HepG2 (cell line): Measurements from ENCODE around the gene LITAF. TPM values are rescaled to one million over a fixed set of nuclear protein-coding genes. Genes with fewer than 3 reads are reported as not detected.
A peak's percentile ranks its signal among the peaks of the same experiment; 100 is the strongest.

Source experiments
- ATAC-seq: fragments of 200-7000 bp; cut with Tn5 transposase; 3 replicates; pipeline ENCODE4 v1.9.1; 2020; ENCODE audit warnings: mild to moderate bottlenecking, moderate library complexity
- BruUV-seq: library from RNA; stranded (reverse); fragments of 400-500 nt; replicated peaks from 2 replicates; lab custom pipeline; 2021; lab: Mats Ljungman, UMichigan
- CTCF ChIA-PET: fragments of 300-600 bp; formaldehyde crosslinking; extraction: SDS; loops from one replicate; lab custom pipeline; 2021; ENCODE audit warnings: low total read pairs, inconsistent platforms, low intra/inter-chr PET ratio; lab: Yijun Ruan, JAX
- POLR2A ChIA-PET: fragments of 350-600 bp; sonication (Branson Sonifier 250); formaldehyde crosslinking; loops from one replicate; lab custom pipeline; 2020; ENCODE audit warnings: antibody characterized with exemption, inconsistent platforms; lab: Yijun Ruan, JAX
- DNase-seq: peaks from one replicate; pipeline ENCODE4 v3.0.0-alpha.2; 2015; ENCODE audit warnings: low spot score
- FAIRE-seq: peaks from 3 replicates; lab custom pipeline; 2011; peaks lifted over from hg19 to GRCh38; lab: Jason Lieb, UNC
- H2AFZ ChIP-seq: one replicate; pipeline ENCODE4 v1.6.1; 2011; ENCODE audit warnings: low read length, inconsistent platforms
- H3K27ac ChIP-seq: fragments of 300-600 bp; 3 replicates; pipeline ENCODE4 v1.8.0; 2011; ENCODE audit warnings: mixed run types, mild to moderate bottlenecking, mixed read lengths, low read length, inconsistent platforms; ENCODE audit not compliant: insufficient read depth; ENCODE audit errors: extremely low read length
- H3K27me3 ChIP-seq, 2 experiments: fragments of 200-600 bp in 1 of 2; 2 replicates in 1 of 2; 3 replicates in 1 of 2; pipeline versions ENCODE4 v1.6.0 to v1.8.0; 2011; ENCODE audit warnings: low read length in 2 of 2, mild to moderate bottlenecking in 2 of 2, moderate library complexity in 2 of 2, inconsistent platforms in 1 of 2; ENCODE audit not compliant: insufficient read depth in 2 of 2, control insufficient read depth in 1 of 2
- H3K36me3 ChIP-seq, 2 experiments: fragments of 200-600 bp in 1 of 2; replicated peaks in 1 of 2; 2 replicates in 1 of 2; 3 replicates in 1 of 2; pipeline versions ENCODE4 v1.5.1 to v1.8.0; 2011; ENCODE audit warnings: low read length in 2 of 2, inconsistent platforms in 1 of 2; ENCODE audit not compliant: insufficient read depth in 2 of 2, control insufficient read depth in 1 of 2
- H3K4me1 ChIP-seq: 2 replicates; pipeline ENCODE4 v1.5.1; 2012; ENCODE audit warnings: low read length, inconsistent platforms; ENCODE audit not compliant: insufficient read depth
- H3K4me2 ChIP-seq: 2 replicates; pipeline ENCODE4 v1.6.0; 2011; ENCODE audit warnings: low read depth, low read length, inconsistent platforms
- H3K4me3 ChIP-seq, 3 experiments: fragments of 200-600 bp in 1 of 3; sonication (generic), shearing (Covaris generic) in 1 of 3; replicated peaks in 1 of 3; 2 replicates each; pipeline ENCODE4 v1.5.1; 2011 to 2016; ENCODE audit warnings: low read length in 3 of 3, inconsistent platforms in 2 of 3, low read depth in 2 of 3, mild to moderate bottlenecking in 2 of 3, control low read depth in 1 of 3, mixed read lengths in 1 of 3; ENCODE audit not compliant: insufficient read depth in 1 of 3
- H3K79me2 ChIP-seq: one replicate; pipeline ENCODE4 v1.6.1; 2011; ENCODE audit warnings: low read length, inconsistent platforms; ENCODE audit not compliant: insufficient read depth
- H3K9ac ChIP-seq: 2 replicates; pipeline ENCODE4 v1.6.0; 2011; ENCODE audit warnings: mild to moderate bottlenecking, low read depth, low read length, inconsistent platforms; ENCODE audit not compliant: insufficient read depth
- H3K9me3 ChIP-seq: 2 replicates; pipeline ENCODE4 v1.5.1; 2012; ENCODE audit warnings: mild to moderate bottlenecking, low read length
- H4K20me1 ChIP-seq: 2 replicates; pipeline ENCODE4 v1.6.0; 2011; ENCODE audit warnings: inconsistent platforms, mild to moderate bottlenecking, low read length, moderate library complexity; ENCODE audit not compliant: insufficient read depth
- ARHGAP35 ChIP-seq: sonication (generic); formaldehyde crosslinking; IDR thresholded peaks from 2 replicates; pipeline ENCODE4 v1.9.0; 2022; ENCODE audit warnings: mild to moderate bottlenecking, inconsistent platforms, moderate library complexity, missing genetic modification reagents, borderline replicate concordance
- CEBPB ChIP-seq: IDR thresholded peaks from 2 replicates; pipeline ENCODE4 v1.6.1; 2011; ENCODE audit warnings: low read depth, low read length, improper control_type of control experiment, borderline replicate concordance
- GZF1 ChIP-seq: sonication (generic); formaldehyde crosslinking; IDR thresholded peaks from 2 replicates; pipeline ENCODE4 v1.5.1; 2020; ENCODE audit warnings: mild to moderate bottlenecking, missing genetic modification reagents
- ZZZ3 ChIP-seq: sonication (generic); formaldehyde crosslinking; IDR thresholded peaks from 2 replicates; pipeline ENCODE4 v1.4.0; 2020; ENCODE audit warnings: missing genetic modification reagents, mild to moderate bottlenecking, borderline replicate concordance
- WGBS: methylation state at CpG from one replicate; pipeline ENCODE4 v1.1.6; 2017; ENCODE audit warnings: low lambda C conversion rate; 5-methylcytosine and 5-hydroxymethylcytosine counted together
- in situ Hi-C: cut with HindIII; loops from 2 replicates; pipeline ENCODE4 v1.10.0; 2017; ENCODE audit warnings: low pct_unique_long_range_greater_than_20kb; ENCODE audit not compliant: extremely low pct_ligation_motif_present
- intact Hi-C: fragments of 100-400 bp; cut with micrococcal nuclease; formaldehyde crosslinking; loops from one replicate; pipeline ENCODE4 v1.10.0; 2022; ENCODE audit not compliant: unreplicated experiment
- polyA plus RNA-seq, 8 experiments: library from polyadenylated mRNA; depleted of rRNA in 3 of 8; stranded (reverse) in 7 of 8; unstranded in 1 of 8; fragments of >200 nt; fragmentation: Illumina TruSeq in 4 of 8; extraction: Trizol in 4 of 8; gene quantifications; 2 replicates each; pipeline versions ENCODE4 v1.2.1 to v1.2.3, GENCODE V29; 2011 to 2016; ENCODE audit warnings: low read depth in 4 of 8, missing spikeins in 1 of 8, mixed read lengths in 1 of 8; ENCODE audit not compliant: insufficient read depth in 1 of 8
- total RNA-seq, 5 experiments: library from RNA; depleted of rRNA; stranded (reverse); fragments of >200 nt; fragmentation: Illumina TruSeq; extraction: Trizol; gene quantifications; 2 replicates each; pipeline ENCODE4 v1.2.3, GENCODE V29; 2016; ENCODE audit warnings: low read depth in 1 of 5
- TF ChIP-seq, protein P1 (sequence below): sonication (generic); formaldehyde crosslinking; IDR thresholded peaks from 2 replicates; pipeline ENCODE4 v1.4.0; 2020; ENCODE audit warnings: missing genetic modification reagents, borderline replicate concordance
- TF ChIP-seq, protein P2 (sequence below): IDR thresholded peaks from 2 replicates; pipeline ENCODE4 v1.6.1; 2016; ENCODE audit warnings: low read depth
- TF ChIP-seq, protein P3 (sequence below): sonication (generic); formaldehyde crosslinking; IDR thresholded peaks from 2 replicates; pipeline ENCODE4 v1.5.0; 2020; ENCODE audit warnings: mild to moderate bottlenecking, missing genetic modification reagents
- TF ChIP-seq, protein P4 (sequence below): sonication (generic); formaldehyde crosslinking; IDR thresholded peaks from 2 replicates; pipeline ENCODE4 v1.4.0; 2020; ENCODE audit warnings: mild to moderate bottlenecking, missing genetic modification reagents
- TF ChIP-seq, protein P5 (sequence below): sonication (generic); formaldehyde crosslinking; IDR thresholded peaks from 2 replicates; pipeline ENCODE4 v1.4.0; 2020; ENCODE audit warnings: missing genetic modification reagents
- TF ChIP-seq, protein P6 (sequence below): sonication (generic); IDR thresholded peaks from 2 replicates; pipeline ENCODE4 v1.6.1; 2016; ENCODE audit warnings: low read depth, borderline replicate concordance
- TF ChIP-seq, protein P7 (sequence below): sonication (generic); formaldehyde crosslinking; IDR thresholded peaks from 2 replicates; pipeline ENCODE4 v1.4.0; 2020; ENCODE audit warnings: missing genetic modification reagents, borderline replicate concordance

The LITAF gene
- total and polyA plus RNA-seq, 2 of the 13 experiments (the other 11 are each of a cell fraction or from before 2014, with no cell fraction given) = 80.1 to 141 TPM

DNA sequence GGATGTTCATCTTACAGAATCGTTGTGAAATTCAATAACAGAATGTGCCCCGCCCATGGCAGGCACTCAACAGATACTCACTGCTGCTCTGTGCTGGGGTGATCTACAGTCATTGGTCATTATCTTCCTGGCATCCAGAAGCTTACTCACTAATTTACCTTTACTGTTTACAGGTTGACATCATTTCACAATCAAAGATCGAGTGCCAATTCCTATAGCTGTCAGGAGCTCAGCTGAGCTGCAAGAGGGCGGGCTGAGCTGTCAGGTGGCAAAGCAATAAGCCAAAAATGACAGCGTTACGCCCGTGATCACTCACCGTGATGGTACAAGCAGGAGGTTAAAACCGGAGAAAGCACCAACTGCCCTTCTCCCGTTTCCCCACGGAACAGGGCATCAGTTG lies 51.2 kb downstream of the LITAF start:
- BruUV-seq = no TSS peak
- H3K27ac ChIP-seq = no peak overlapping the region
- FAIRE-seq (no peak), DNase-seq (peak; percentile 39), ATAC-seq (no peak)
- H2AFZ ChIP-seq = no peak overlapping the region
- no peaks in the 10 kb centered on the region for H3K36me3 ChIP-seq
- in situ Hi-C loops = loop anchor here (10.0 kb wide), 1 partner anchor 279 kb away; no protein-coding TSS in a partner anchor
- H3K4me1 ChIP-seq = peaks cover 19% of the 10 kb centered on the region
- ChIA-PET CTCF (no interaction called here), POLR2A (no interaction called here)
- no peaks in the 10 kb centered on the region for H3K79me2 ChIP-seq
- H3K9me3 ChIP-seq = no peaks in the 10 kb centered on the region
- intact Hi-C loops = no loop called here
- no peak overlapping the region for H3K4me3 ChIP-seq
- peaks cover 0 to 2% of the 10 kb centered on the region in 2 experiments; a peak in 2 of 5 replicates for H3K27me3 ChIP-seq
- no peak overlapping the region for H3K9ac ChIP-seq
- H3K4me2 ChIP-seq = no peak overlapping the region
- H4K20me1 ChIP-seq = no peaks in the 10 kb centered on the region
- 8% methylated on average over 11 of the region's 11 CpGs for WGBS
- TF ChIP-seq, protein P1, sequence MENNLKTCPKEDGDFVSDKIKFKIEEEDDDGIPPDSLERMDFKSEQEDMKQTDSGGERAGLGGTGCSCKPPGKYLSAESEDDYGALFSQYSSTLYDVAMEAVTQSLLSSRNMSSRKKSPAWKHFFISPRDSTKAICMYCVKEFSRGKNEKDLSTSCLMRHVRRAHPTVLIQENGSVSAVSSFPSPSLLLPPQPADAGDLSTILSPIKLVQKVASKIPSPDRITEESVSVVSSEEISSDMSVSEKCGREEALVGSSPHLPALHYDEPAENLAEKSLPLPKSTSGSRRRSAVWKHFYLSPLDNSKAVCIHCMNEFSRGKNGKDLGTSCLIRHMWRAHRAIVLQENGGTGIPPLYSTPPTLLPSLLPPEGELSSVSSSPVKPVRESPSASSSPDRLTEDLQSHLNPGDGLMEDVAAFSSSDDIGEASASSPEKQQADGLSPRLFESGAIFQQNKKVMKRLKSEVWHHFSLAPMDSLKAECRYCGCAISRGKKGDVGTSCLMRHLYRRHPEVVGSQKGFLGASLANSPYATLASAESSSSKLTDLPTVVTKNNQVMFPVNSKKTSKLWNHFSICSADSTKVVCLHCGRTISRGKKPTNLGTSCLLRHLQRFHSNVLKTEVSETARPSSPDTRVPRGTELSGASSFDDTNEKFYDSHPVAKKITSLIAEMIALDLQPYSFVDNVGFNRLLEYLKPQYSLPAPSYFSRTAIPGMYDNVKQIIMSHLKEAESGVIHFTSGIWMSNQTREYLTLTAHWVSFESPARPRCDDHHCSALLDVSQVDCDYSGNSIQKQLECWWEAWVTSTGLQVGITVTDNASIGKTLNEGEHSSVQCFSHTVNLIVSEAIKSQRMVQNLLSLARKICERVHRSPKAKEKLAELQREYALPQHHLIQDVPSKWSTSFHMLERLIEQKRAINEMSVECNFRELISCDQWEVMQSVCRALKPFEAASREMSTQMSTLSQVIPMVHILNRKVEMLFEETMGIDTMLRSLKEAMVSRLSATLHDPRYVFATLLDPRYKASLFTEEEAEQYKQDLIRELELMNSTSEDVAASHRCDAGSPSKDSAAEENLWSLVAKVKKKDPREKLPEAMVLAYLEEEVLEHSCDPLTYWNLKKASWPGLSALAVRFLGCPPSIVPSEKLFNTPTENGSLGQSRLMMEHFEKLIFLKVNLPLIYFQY (CRISPR knock-in tag) = no peak
- TF ChIP-seq ARHGAP35 (no peak), GZF1 (CRISPR knock-in tag) (no peak), CEBPB (peak; percentile 67; the same call in 1 of the 2 replicates), ZZZ3 (CRISPR knock-in tag) (no peak)
- TF ChIP-seq, protein P2, sequence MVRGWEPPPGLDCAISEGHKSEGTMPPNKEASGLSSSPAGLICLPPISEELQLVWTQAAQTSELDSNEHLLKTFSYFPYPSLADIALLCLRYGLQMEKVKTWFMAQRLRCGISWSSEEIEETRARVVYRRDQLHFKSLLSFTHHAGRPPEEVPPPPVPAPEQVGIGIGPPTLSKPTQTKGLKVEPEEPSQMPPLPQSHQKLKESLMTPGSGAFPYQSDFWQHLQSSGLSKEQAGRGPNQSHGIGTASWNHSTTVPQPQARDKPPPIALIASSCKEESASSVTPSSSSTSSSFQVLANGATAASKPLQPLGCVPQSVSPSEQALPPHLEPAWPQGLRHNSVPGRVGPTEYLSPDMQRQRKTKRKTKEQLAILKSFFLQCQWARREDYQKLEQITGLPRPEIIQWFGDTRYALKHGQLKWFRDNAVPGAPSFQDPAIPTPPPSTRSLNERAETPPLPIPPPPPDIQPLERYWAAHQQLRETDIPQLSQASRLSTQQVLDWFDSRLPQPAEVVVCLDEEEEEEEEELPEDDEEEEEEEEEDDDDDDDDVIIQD (CRISPR knock-in tag) = no peak
- TF ChIP-seq, protein P3, sequence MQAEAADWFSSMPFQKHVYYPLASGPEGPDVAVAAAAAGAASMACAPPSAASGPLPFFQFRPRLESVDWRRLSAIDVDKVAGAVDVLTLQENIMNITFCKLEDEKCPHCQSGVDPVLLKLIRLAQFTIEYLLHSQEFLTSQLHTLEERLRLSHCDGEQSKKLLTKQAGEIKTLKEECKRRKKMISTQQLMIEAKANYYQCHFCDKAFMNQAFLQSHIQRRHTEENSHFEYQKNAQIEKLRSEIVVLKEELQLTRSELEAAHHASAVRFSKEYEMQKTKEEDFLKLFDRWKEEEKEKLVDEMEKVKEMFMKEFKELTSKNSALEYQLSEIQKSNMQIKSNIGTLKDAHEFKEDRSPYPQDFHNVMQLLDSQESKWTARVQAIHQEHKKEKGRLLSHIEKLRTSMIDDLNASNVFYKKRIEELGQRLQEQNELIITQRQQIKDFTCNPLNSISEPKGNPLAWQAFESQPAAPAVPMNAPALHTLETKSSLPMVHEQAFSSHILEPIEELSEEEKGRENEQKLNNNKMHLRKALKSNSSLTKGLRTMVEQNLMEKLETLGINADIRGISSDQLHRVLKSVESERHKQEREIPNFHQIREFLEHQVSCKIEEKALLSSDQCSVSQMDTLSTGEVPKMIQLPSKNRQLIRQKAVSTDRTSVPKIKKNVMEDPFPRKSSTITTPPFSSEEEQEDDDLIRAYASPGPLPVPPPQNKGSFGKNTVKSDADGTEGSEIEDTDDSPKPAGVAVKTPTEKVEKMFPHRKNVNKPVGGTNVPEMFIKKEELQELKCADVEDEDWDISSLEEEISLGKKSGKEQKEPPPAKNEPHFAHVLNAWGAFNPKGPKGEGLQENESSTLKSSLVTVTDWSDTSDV (CRISPR knock-in tag) = no peak
- TF ChIP-seq, protein P4, sequence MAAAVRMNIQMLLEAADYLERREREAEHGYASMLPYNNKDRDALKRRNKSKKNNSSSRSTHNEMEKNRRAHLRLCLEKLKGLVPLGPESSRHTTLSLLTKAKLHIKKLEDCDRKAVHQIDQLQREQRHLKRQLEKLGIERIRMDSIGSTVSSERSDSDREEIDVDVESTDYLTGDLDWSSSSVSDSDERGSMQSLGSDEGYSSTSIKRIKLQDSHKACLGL (CRISPR knock-in tag) = no peak
- TF ChIP-seq, protein P5, sequence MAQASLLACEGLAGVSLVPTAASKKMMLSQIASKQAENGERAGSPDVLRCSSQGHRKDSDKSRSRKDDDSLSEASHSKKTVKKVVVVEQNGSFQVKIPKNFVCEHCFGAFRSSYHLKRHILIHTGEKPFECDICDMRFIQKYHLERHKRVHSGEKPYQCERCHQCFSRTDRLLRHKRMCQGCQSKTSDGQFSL (CRISPR knock-in tag) = no peak
- TF ChIP-seq, protein P6, sequence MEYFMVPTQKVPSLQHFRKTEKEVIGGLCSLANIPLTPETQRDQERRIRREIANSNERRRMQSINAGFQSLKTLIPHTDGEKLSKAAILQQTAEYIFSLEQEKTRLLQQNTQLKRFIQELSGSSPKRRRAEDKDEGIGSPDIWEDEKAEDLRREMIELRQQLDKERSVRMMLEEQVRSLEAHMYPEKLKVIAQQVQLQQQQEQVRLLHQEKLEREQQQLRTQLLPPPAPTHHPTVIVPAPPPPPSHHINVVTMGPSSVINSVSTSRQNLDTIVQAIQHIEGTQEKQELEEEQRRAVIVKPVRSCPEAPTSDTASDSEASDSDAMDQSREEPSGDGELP = peak; percentile 25; the same call in 1 of the 2 replicates
- TF ChIP-seq, protein P7, sequence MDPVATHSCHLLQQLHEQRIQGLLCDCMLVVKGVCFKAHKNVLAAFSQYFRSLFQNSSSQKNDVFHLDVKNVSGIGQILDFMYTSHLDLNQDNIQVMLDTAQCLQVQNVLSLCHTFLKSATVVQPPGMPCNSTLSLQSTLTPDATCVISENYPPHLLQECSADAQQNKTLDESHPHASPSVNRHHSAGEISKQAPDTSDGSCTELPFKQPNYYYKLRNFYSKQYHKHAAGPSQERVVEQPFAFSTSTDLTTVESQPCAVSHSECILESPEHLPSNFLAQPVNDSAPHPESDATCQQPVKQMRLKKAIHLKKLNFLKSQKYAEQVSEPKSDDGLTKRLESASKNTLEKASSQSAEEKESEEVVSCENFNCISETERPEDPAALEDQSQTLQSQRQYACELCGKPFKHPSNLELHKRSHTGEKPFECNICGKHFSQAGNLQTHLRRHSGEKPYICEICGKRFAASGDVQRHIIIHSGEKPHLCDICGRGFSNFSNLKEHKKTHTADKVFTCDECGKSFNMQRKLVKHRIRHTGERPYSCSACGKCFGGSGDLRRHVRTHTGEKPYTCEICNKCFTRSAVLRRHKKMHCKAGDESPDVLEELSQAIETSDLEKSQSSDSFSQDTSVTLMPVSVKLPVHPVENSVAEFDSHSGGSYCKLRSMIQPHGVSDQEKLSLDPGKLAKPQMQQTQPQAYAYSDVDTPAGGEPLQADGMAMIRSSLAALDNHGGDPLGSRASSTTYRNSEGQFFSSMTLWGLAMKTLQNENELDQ = no peak
